GM23248 (cell line): ENCODE data around the gene HOGA1. TPM values are rescaled to one million over a fixed set of nuclear protein-coding genes. Genes with fewer than 3 reads are reported as not detected.

Source experiments
- DNase-seq: peaks from one replicate; pipeline ENCODE4 v3.0.0-alpha.2; 2015
- H2AFZ ChIP-seq: fragments of 200-600 bp; sonication (generic); 2 replicates; pipeline ENCODE4 v1.6.1; 2016; ENCODE audit warnings: antibody characterized with exemption
- H3F3A ChIP-seq: fragments of 200-600 bp; sonication (generic); 2 replicates; pipeline ENCODE4 v1.6.1; 2016; ENCODE audit warnings: mild to moderate bottlenecking, antibody characterized with exemption, mixed run types; ENCODE audit not compliant: insufficient read depth
- H3K27ac ChIP-seq: fragments of 200-600 bp; sonication (generic); 2 replicates; pipeline ENCODE4 v1.5.1; 2016; ENCODE audit warnings: mild to moderate bottlenecking
- H3K27me3 ChIP-seq: fragments of 200-600 bp; sonication (generic); replicated peaks from 2 replicates; pipeline ENCODE4 v1.6.1; 2016; ENCODE audit warnings: mild to moderate bottlenecking; ENCODE audit not compliant: insufficient read depth
- H3K36me3 ChIP-seq: fragments of 200-600 bp; sonication (generic); 2 replicates; pipeline ENCODE4 v1.6.1; 2016; ENCODE audit warnings: low read depth, mild to moderate bottlenecking
- H3K4me1 ChIP-seq: fragments of 200-600 bp; sonication (generic); 2 replicates; pipeline ENCODE4 v1.6.1; 2016; ENCODE audit warnings: mild to moderate bottlenecking; ENCODE audit not compliant: insufficient read depth
- H3K4me2 ChIP-seq: fragments of 200-600 bp; sonication (generic); one replicate; pipeline ENCODE4 v1.6.1; 2016; ENCODE audit warnings: mild to moderate bottlenecking; ENCODE audit not compliant: unreplicated experiment
- H3K4me3 ChIP-seq: fragments of 200-600 bp; sonication (generic); 2 replicates; pipeline ENCODE4 v1.5.1; 2016; ENCODE audit warnings: mild to moderate bottlenecking
- H3K79me2 ChIP-seq: fragments of 200-600 bp; sonication (generic); 2 replicates; pipeline ENCODE4 v1.6.1; 2016; ENCODE audit warnings: mild to moderate bottlenecking; ENCODE audit not compliant: insufficient read depth
- H3K9ac ChIP-seq: fragments of 200-600 bp; sonication (generic); 2 replicates; pipeline ENCODE4 v1.6.1; 2016; ENCODE audit warnings: mild to moderate bottlenecking
- H3K9me2 ChIP-seq: fragments of 200-600 bp; sonication (generic); 2 replicates; pipeline ENCODE4 v1.6.1; 2016; ENCODE audit warnings: mixed run types, mild to moderate bottlenecking, moderate library complexity; ENCODE audit not compliant: insufficient read depth
- H3K9me3 ChIP-seq: fragments of 200-600 bp; sonication (generic); one replicate; pipeline ENCODE4 v1.6.1; 2017; ENCODE audit warnings: low read depth
- H4K20me1 ChIP-seq: fragments of 200-600 bp; sonication (generic); 2 replicates; pipeline ENCODE4 v1.6.0; 2016; ENCODE audit not compliant: insufficient read depth
- EZH2 ChIP-seq: fragments of 200-600 bp; sonication (generic); IDR thresholded peaks from 2 replicates; pipeline ENCODE4 v1.6.1; 2018; ENCODE audit warnings: antibody characterized with exemption, mild to moderate bottlenecking; ENCODE audit not compliant: insufficient read depth, poor library complexity, severe bottlenecking
- EZH2phosphoT487 ChIP-seq: fragments of 200-600 bp; sonication (generic); IDR thresholded peaks from 2 replicates; pipeline ENCODE4 v1.6.1; 2018; ENCODE audit warnings: antibody characterized with exemption, moderate library complexity, mild to moderate bottlenecking, low read depth; ENCODE audit not compliant: insufficient read depth
- WGBS, 2 experiments: methylation state at CpG; one replicate each; pipeline ENCODE4 v1.1.6; 2015 to 2017; ENCODE audit warnings: low lambda C conversion rate in 2 of 2, low coverage in 1 of 2; ENCODE audit errors: missing lambda C conversion rate in 2 of 2; 5-methylcytosine and 5-hydroxymethylcytosine counted together
- in situ Hi-C: fragments of 300-500 bp; cut with MboI; formaldehyde crosslinking; loops from 2 replicates; pipeline ENCODE4 v1.15.0; 2020
- polyA plus RNA-seq: library from polyadenylated mRNA; unstranded; fragments of >200 nt; fragmentation: Nextera tagmentation; extraction: Ambion mirVana; gene quantifications from 2 replicates; pipeline ENCODE4 v1.2.1, GENCODE V29; 2016
- total RNA-seq: library from RNA; depleted of rRNA; stranded (reverse); fragments of >200 nt; shearing (Covaris generic); gene quantifications from 2 replicates; pipeline ENCODE4 v1.2.3, GENCODE V29; 2014; rRNA removed

The HOGA1 gene
- total and polyA plus RNA-seq, 2 experiments from 2014 or later, result 0.13 to 0.22 TPM

- in situ Hi-C loops, result no loop called here
- H3K9me3 ChIP-seq, result no peaks in the 10 kb centered on the region
- peaks cover 91% of the 10 kb centered on the region for H3K79me2 ChIP-seq
- H2AFZ ChIP-seq, result no peak overlapping the region
- no peak overlapping the region for H3K4me3 ChIP-seq
- H4K20me1 ChIP-seq, result no peaks in the 10 kb centered on the region
- no peak for DNase-seq
- no peaks in the 10 kb centered on the region for H3K27me3 ChIP-seq
- H3K36me3 ChIP-seq, result peaks cover 33% of the 10 kb centered on the region
- peaks cover 49% of the 10 kb centered on the region for H3F3A ChIP-seq
- no peaks in the 10 kb centered on the region for H3K9me2 ChIP-seq
- peaks cover 34% of the 10 kb centered on the region for H3K4me1 ChIP-seq
- TF ChIP-seq EZH2, result no peak
- no peak for TF ChIP-seq EZH2phosphoT487
- H3K4me2 ChIP-seq, result no peak overlapping the region
- WGBS, 2 experiments, result 95 to 98% methylated on average over 3 of the region's 3 CpGs
- no peak overlapping the region for H3K9ac ChIP-seq
- H3K27ac ChIP-seq, result peak overlapping the region; percentile 87
Measured at GRCh38 chr10:97650726-97651125, 66.5 kb downstream of the HOGA1 start.

- Histone ChIP-seq H4K20me1 (no peaks in the 10 kb centered on the region), H3K9ac (no peak overlapping the region), H3K9me2 (no peaks in the 10 kb centered on the region), H3K79me2 (peaks cover 85% of the 10 kb centered on the region), H3K27ac (no peak overlapping the region), H3K27me3 (no peaks in the 10 kb centered on the region), H3F3A (peaks cover 49% of the 10 kb centered on the region), H3K36me3 (peaks cover 33% of the 10 kb centered on the region), H3K4me1 (peaks cover 34% of the 10 kb centered on the region), H3K4me2 (no peak overlapping the region), H3K9me3 (no peaks in the 10 kb centered on the region), H2AFZ (no peak overlapping the region), H3K4me3 (no peak overlapping the region)
- TF ChIP-seq EZH2, result no peak
- TF ChIP-seq EZH2phosphoT487, result no peak
- in situ Hi-C loops, result no loop called here
- no peak for DNase-seq
- WGBS, 2 experiments, result 91 to 95% methylated on average over 3 of the region's 3 CpGs
Measured at GRCh38 chr10:97651773-97652172, 67.6 kb downstream of the HOGA1 start.

DNA sequence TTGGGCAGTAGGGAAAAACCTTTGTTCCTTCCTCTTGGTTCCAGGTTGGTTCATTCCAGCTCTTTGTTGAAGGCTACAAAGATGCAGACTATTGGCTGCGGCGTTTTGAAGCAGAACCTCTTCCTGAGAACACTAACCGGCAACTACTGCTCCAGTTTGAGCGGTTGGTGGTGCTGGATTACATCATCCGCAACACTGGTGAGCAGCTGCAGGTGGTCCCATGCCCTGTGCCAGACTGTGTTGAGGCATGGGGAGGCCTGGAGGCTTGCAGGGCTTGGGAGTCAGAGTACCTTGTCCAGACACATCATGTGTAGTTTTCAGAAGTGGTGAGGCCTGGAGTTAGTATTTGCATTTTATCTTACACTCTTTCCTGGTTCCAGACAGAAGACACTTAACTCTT, 72.6 kb downstream of the HOGA1 start:
- no peaks in the 10 kb centered on the region for H3K27me3 ChIP-seq
- no peak overlapping the region for H3K4me3 ChIP-seq
- H4K20me1 ChIP-seq, result no peaks in the 10 kb centered on the region
- H3K27ac ChIP-seq, result no peak overlapping the region
- H3K9me3 ChIP-seq, result no peaks in the 10 kb centered on the region
- in situ Hi-C loops, result no loop called here
- H3K4me1 ChIP-seq, result peaks cover 6% of the 10 kb centered on the region
- H3K9ac ChIP-seq, result no peak overlapping the region
- peaks cover 51% of the 10 kb centered on the region for H3K79me2 ChIP-seq
- no peak for DNase-seq
- no peak overlapping the region for H2AFZ ChIP-seq
- no peak overlapping the region for H3K4me2 ChIP-seq
- peaks cover 12% of the 10 kb centered on the region for H3F3A ChIP-seq
- H3K9me2 ChIP-seq, result no peaks in the 10 kb centered on the region
- peaks cover 37% of the 10 kb centered on the region for H3K36me3 ChIP-seq
- TF ChIP-seq EZH2, result no peak
- no peak for TF ChIP-seq EZH2phosphoT487
- WGBS, 2 experiments, result 92 to 93% methylated on average over 5 of the region's 5 CpGs

- peak; percentile 58 for DNase-seq
- in situ Hi-C loops, result no loop called here
Measured at GRCh38 chr10:97659589-97659988, 75.4 kb downstream of the HOGA1 start.

More at GRCh38 chr10:97659589-97659988, 75.4 kb downstream of the HOGA1 start:
- Histone ChIP-seq H3K4me2 (no peak overlapping the region), H3K4me1 (peaks cover 6% of the 10 kb centered on the region), H3K79me2 (peaks cover 39% of the 10 kb centered on the region), H3K27ac (peak overlapping the region; percentile 46), H4K20me1 (no peaks in the 10 kb centered on the region), H3K4me3 (no peak overlapping the region), H3F3A (peaks cover 11% of the 10 kb centered on the region), H3K9me3 (no peaks in the 10 kb centered on the region), H3K27me3 (no peaks in the 10 kb centered on the region), H3K9ac (peak overlapping the region; percentile 39), H3K9me2 (no peaks in the 10 kb centered on the region), H2AFZ (no peak overlapping the region), H3K36me3 (peaks cover 36% of the 10 kb centered on the region)
- no peak for TF ChIP-seq EZH2
- WGBS, 2 experiments, result 10 to 13% methylated on average over 1 of the region's 1 CpG

Other genes starting within 250 kb of the HOGA1 start
- 10.3 and 16.3 TPM in 2 replicates for gene FRAT2, start 249.7 kb upstream of the HOGA1 start, total RNA-seq
- gene FRAT2, start 249.7 kb upstream of the HOGA1 start, polyA plus RNA-seq, result 1.6 and 2.8 TPM in 2 replicates
- gene RRP12, start 183.0 kb upstream of the HOGA1 start, total RNA-seq, result 17.1 and 17.7 TPM in 2 replicates
- 17.5 and 17.6 TPM in 2 replicates for gene RRP12, start 183.0 kb upstream of the HOGA1 start, polyA plus RNA-seq
- 1,144 and 1,237 TPM in 2 replicates for gene PGAM1, start 158.2 kb upstream of the HOGA1 start, total RNA-seq
- 879 and 921 TPM in 2 replicates for gene PGAM1, start 158.2 kb upstream of the HOGA1 start, polyA plus RNA-seq
- gene EXOSC1, start 138.4 kb upstream of the HOGA1 start, total RNA-seq, result 22.1 and 46.8 TPM in 2 replicates
- gene EXOSC1, start 138.4 kb upstream of the HOGA1 start, polyA plus RNA-seq, result 54.7 and 56.6 TPM in 2 replicates
- 64.1 and 69.1 TPM in 2 replicates for gene ZDHHC16, start 138.2 kb upstream of the HOGA1 start, total RNA-seq
- gene ZDHHC16, start 138.2 kb upstream of the HOGA1 start, polyA plus RNA-seq, result 68.2 and 70.1 TPM in 2 replicates
- gene MMS19, start 86.0 kb upstream of the HOGA1 start, total RNA-seq, result 89.7 and 116 TPM in 2 replicates
- gene MMS19, start 86.0 kb upstream of the HOGA1 start, polyA plus RNA-seq, result 40.0 and 40.6 TPM in 2 replicates
- 16.2 and 20.8 TPM in 2 replicates for gene UBTD1, start 85.5 kb upstream of the HOGA1 start, total RNA-seq
- 27.2 and 29.8 TPM in 2 replicates for gene UBTD1, start 85.5 kb upstream of the HOGA1 start, polyA plus RNA-seq
- not detected in 2 replicates for gene ANKRD2, start 11.6 kb upstream of the HOGA1 start, total RNA-seq
- not detected in 2 replicates for gene ANKRD2, start 11.6 kb upstream of the HOGA1 start, polyA plus RNA-seq
- not detected in 2 replicates for gene C10orf62, start 5.3 kb downstream of the HOGA1 start, total RNA-seq
- not detected in 2 replicates for gene C10orf62, start 5.3 kb downstream of the HOGA1 start, polyA plus RNA-seq
- 5.3 and 7.9 TPM in 2 replicates for gene MORN4, start 49.1 kb downstream of the HOGA1 start, total RNA-seq
- gene MORN4, start 49.1 kb downstream of the HOGA1 start, polyA plus RNA-seq, result 19.8 and 22.2 TPM in 2 replicates
- gene PI4K2A, start 56.3 kb downstream of the HOGA1 start, total RNA-seq, result 23.1 and 28.7 TPM in 2 replicates
- 16.1 and 16.6 TPM in 2 replicates for gene PI4K2A, start 56.3 kb downstream of the HOGA1 start, polyA plus RNA-seq
- gene AVPI1, start 102.9 kb downstream of the HOGA1 start, total RNA-seq, result 13.4 and 33.8 TPM in 2 replicates
- gene AVPI1, start 102.9 kb downstream of the HOGA1 start, polyA plus RNA-seq, result 30.5 and 31.4 TPM in 2 replicates
- 64.8 and 66.3 TPM in 2 replicates for gene MARVELD1, start 129.3 kb downstream of the HOGA1 start, total RNA-seq
- gene MARVELD1, start 129.3 kb downstream of the HOGA1 start, polyA plus RNA-seq, result 27.6 and 29.4 TPM in 2 replicates
- 20.6 and 32.6 TPM in 2 replicates for gene ZFYVE27, start 152.7 kb downstream of the HOGA1 start, total RNA-seq
- 15.9 and 17.2 TPM in 2 replicates for gene ZFYVE27, start 152.7 kb downstream of the HOGA1 start, polyA plus RNA-seq
- not detected in 2 replicates for gene SFRP5, start 187.6 kb downstream of the HOGA1 start, total RNA-seq
- not detected in 2 replicates for gene SFRP5, start 187.6 kb downstream of the HOGA1 start, polyA plus RNA-seq